ENCODE results near the gene RAB18. TPM values are rescaled to one million over a fixed set of nuclear protein-coding genes. Genes with fewer than 3 reads are reported as not detected.

Gene RAB18
- total and polyA plus RNA-seq, 2 donors (not counting 1 experiment from before 2014, with no cell fraction given), result 8.4 to 60.5 TPM

DNA sequence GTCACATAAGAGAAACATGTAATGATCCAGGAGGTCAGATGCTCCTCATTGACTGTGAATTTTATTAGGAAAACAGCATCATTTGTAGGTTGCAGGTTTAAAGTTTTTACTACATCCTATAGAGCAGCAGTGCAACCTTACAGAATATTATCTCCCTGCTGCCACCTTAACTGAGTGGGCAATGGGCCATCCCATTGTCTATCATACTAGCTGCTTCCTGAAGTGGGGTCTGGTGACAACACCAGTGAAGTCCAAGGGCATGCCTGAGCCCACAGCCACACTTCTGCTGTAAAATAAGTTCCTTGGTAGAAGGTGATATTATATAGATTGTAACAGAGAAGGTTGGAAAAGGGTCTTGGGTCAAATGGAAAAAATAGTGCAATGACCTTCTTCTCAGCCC, 4.0 kb upstream of the RAB18 start:
- Mint-ChIP-seq H3K4me3 (no peak overlapping the region), H3K4me1 (peaks cover 16% of the 10 kb centered on the region), H3K9me3 (ENCODE audit: insufficient read depth) (no peaks in the 10 kb centered on the region), H3K27ac (no peak overlapping the region), H3K27me3 (peaks cover 19% of the 10 kb centered on the region)
- Histone ChIP-seq H3K9ac (ENCODE audit: low read length) (no peak overlapping the region), H3K4me2 (replicated peaks; ENCODE audit: low read depth, low read length, poor library complexity, severe bottlenecking) (no peak overlapping the region), H3K27ac (ENCODE audit: low read length in 2 of 2) (no peak overlapping the region), H4K20me1 (ENCODE audit: control insufficient read depth, insufficient read depth, low read length, poor library complexity, severe bottlenecking) (peaks cover 5% of the 10 kb centered on the region), H3K79me2 (ENCODE audit: control insufficient read depth, insufficient read depth, low read length) (peaks cover 10% of the 10 kb centered on the region), H3K27me3 (replicated peaks in 1 of 4; ENCODE audit: control extremely low read depth in 1 of 4, control insufficient read depth in 3 of 4, insufficient read depth in 4 of 4, low read length in 3 of 4) (peaks cover 0 to 16% (median 2%) of the 10 kb centered on the region in 4 experiments), H2AFZ (ENCODE audit: insufficient read depth, low read depth, low read length, poor library complexity, severe bottlenecking) (no peak overlapping the region), H3K4me3 (ENCODE audit: control extremely low read depth in 1 of 5, extremely low read depth in 1 of 5, insufficient read depth in 1 of 5, low read depth in 2 of 5, low read length in 4 of 5) (no peak overlapping the region), H3K4me1 (ENCODE audit: control insufficient read depth in 2 of 2, insufficient read depth in 2 of 2, low read length in 2 of 2) (peaks cover 6 to 11% of the 10 kb centered on the region in 2 donors), H3K9me3 (ENCODE audit: control extremely low read depth in 1 of 3, control insufficient read depth in 2 of 3, insufficient read depth in 1 of 3, low read length in 2 of 3) (no peaks in the 10 kb centered on the region), H3K36me3 (replicated peaks in 1 of 2; ENCODE audit: control extremely low read depth in 1 of 2, control insufficient read depth in 1 of 2, extremely low read depth in 1 of 2, insufficient read depth in 2 of 2, low read length in 1 of 2) (no peaks in the 10 kb centered on the region)
- DNase-seq, result no peak
- intact Hi-C loops (cut with micrococcal nuclease), result loop anchor here (10.0 kb wide), 1 partner anchor 135 kb away; no protein-coding TSS in a partner anchor
- ChIA-PET POLR2A (no interaction called here), CTCF (interaction anchor here (1.2 kb wide), 1 partner anchor 8 kb away, joined by 3 read pairs; no protein-coding TSS in a partner anchor)
- TF ChIP-seq, protein P1, sequence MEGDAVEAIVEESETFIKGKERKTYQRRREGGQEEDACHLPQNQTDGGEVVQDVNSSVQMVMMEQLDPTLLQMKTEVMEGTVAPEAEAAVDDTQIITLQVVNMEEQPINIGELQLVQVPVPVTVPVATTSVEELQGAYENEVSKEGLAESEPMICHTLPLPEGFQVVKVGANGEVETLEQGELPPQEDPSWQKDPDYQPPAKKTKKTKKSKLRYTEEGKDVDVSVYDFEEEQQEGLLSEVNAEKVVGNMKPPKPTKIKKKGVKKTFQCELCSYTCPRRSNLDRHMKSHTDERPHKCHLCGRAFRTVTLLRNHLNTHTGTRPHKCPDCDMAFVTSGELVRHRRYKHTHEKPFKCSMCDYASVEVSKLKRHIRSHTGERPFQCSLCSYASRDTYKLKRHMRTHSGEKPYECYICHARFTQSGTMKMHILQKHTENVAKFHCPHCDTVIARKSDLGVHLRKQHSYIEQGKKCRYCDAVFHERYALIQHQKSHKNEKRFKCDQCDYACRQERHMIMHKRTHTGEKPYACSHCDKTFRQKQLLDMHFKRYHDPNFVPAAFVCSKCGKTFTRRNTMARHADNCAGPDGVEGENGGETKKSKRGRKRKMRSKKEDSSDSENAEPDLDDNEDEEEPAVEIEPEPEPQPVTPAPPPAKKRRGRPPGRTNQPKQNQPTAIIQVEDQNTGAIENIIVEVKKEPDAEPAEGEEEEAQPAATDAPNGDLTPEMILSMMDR (IDR thresholded peaks at IDR 0.05), result no peak
- no peak for TF ChIP-seq EZH2 (IDR thresholded peaks at IDR 0.05; ENCODE audit: borderline replicate concordance, insufficient read depth, low read depth, low read length, poor library complexity, severe bottlenecking)
- no peak for ATAC-seq (ENCODE audit: low read depth)

DNA sequence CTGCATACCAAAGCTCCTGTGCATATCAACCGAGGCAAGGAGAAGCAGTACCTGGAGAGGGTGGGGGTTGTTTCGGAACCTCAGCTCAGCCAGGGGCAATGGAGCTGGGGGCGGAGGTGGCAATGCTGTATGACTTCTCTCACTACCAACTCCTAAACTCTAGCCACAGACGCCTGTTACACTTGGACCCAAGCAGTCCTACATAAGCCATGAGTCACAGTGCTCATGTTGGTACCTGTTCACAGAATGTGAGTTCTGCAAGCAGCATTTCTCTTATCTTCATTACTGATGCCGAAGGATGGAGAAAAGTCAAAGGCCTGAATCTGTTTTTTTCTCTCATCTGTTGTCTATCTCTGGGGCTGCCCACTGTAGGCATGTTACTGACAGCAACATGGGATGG, 3.2 kb upstream of the RAB18 start:
- Histone ChIP-seq H3K4me2 (replicated peaks; ENCODE audit: low read depth, low read length, poor library complexity, severe bottlenecking) (no peak overlapping the region), H3K4me1 (ENCODE audit: control insufficient read depth in 2 of 2, insufficient read depth in 2 of 2, low read length in 2 of 2) (peaks cover 12 to 13% of the 10 kb centered on the region in 2 donors), H3K4me3 (ENCODE audit: control extremely low read depth in 1 of 5, extremely low read depth in 1 of 5, insufficient read depth in 1 of 5, low read depth in 2 of 5, low read length in 4 of 5) (no peak overlapping the region), H3K9ac (ENCODE audit: low read length) (no peak overlapping the region), H4K20me1 (ENCODE audit: control insufficient read depth, insufficient read depth, low read length, poor library complexity, severe bottlenecking) (peaks cover 6% of the 10 kb centered on the region), H3K79me2 (ENCODE audit: control insufficient read depth, insufficient read depth, low read length) (peaks cover 18% of the 10 kb centered on the region), H3K9me3 (ENCODE audit: control extremely low read depth in 1 of 3, control insufficient read depth in 2 of 3, insufficient read depth in 1 of 3, low read length in 2 of 3) (no peaks in the 10 kb centered on the region), H3K27me3 (replicated peaks in 1 of 4; ENCODE audit: control extremely low read depth in 1 of 4, control insufficient read depth in 3 of 4, insufficient read depth in 4 of 4, low read length in 3 of 4) (peaks cover 0 to 16% (median 2%) of the 10 kb centered on the region in 4 experiments), H3K36me3 (replicated peaks in 1 of 2; ENCODE audit: control extremely low read depth in 1 of 2, control insufficient read depth in 1 of 2, extremely low read depth in 1 of 2, insufficient read depth in 2 of 2, low read length in 1 of 2) (no peaks in the 10 kb centered on the region), H3K27ac (ENCODE audit: low read length in 2 of 2) (no peak overlapping the region), H2AFZ (ENCODE audit: insufficient read depth, low read depth, low read length, poor library complexity, severe bottlenecking) (no peak overlapping the region)
- H3K27me3 Mint-ChIP-seq, result peaks cover 19% of the 10 kb centered on the region
- no peak overlapping the region for H3K4me3 Mint-ChIP-seq
- peaks cover 21% of the 10 kb centered on the region for H3K4me1 Mint-ChIP-seq
- POLR2A ChIA-PET, result no interaction called here
- intact Hi-C loops (cut with micrococcal nuclease), result loop anchor here (10.0 kb wide), 1 partner anchor 136 kb away; no protein-coding TSS in a partner anchor
- CTCF ChIA-PET, result no interaction called here
- no peak for TF ChIP-seq EZH2 (IDR thresholded peaks at IDR 0.05; ENCODE audit: borderline replicate concordance, insufficient read depth, low read depth, low read length, poor library complexity, severe bottlenecking)
- TF ChIP-seq, protein P1 (IDR thresholded peaks at IDR 0.05), result no peak
- WGBS (ENCODE audit: insufficient coverage), result 100% methylated on average over 2 of the region's 5 CpGs
- ATAC-seq (ENCODE audit: low read depth), result no peak
- no peak for DNase-seq
- H3K9me3 Mint-ChIP-seq (ENCODE audit: insufficient read depth), result no peaks in the 10 kb centered on the region
- H3K27ac Mint-ChIP-seq, result no peak overlapping the region

Data from B cell (primary cell).